ENCODE data around the gene MIS18BP1. TPM values are rescaled to one million over a fixed set of nuclear protein-coding genes. Genes with fewer than 3 reads are reported as not detected.

MIS18BP1 gene
- total and polyA plus RNA-seq, 2 of the 4 experiments (the other 2 are of a cell fraction): 10.6 to 18.6 TPM

- no peak for DNase-seq
- TF ChIP-seq, protein P1, sequence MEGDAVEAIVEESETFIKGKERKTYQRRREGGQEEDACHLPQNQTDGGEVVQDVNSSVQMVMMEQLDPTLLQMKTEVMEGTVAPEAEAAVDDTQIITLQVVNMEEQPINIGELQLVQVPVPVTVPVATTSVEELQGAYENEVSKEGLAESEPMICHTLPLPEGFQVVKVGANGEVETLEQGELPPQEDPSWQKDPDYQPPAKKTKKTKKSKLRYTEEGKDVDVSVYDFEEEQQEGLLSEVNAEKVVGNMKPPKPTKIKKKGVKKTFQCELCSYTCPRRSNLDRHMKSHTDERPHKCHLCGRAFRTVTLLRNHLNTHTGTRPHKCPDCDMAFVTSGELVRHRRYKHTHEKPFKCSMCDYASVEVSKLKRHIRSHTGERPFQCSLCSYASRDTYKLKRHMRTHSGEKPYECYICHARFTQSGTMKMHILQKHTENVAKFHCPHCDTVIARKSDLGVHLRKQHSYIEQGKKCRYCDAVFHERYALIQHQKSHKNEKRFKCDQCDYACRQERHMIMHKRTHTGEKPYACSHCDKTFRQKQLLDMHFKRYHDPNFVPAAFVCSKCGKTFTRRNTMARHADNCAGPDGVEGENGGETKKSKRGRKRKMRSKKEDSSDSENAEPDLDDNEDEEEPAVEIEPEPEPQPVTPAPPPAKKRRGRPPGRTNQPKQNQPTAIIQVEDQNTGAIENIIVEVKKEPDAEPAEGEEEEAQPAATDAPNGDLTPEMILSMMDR (conservative IDR thresholded peaks at IDR 0.05; ENCODE audit: low read depth, low read length): no peak
- TF ChIP-seq CEBPB (IDR thresholded peaks at IDR 0.05; ENCODE audit: low read depth, low read length) (no peak), MAFK (IDR thresholded peaks at IDR 0.05; ENCODE audit: low read depth, low read length) (no peak), RAD21 (IDR thresholded peaks at IDR 0.05; ENCODE audit: low read length) (no peak), CHD1 (IDR thresholded peaks at IDR 0.05; ENCODE audit: low read depth, low read length) (no peak)
- TF ChIP-seq, protein P2, sequence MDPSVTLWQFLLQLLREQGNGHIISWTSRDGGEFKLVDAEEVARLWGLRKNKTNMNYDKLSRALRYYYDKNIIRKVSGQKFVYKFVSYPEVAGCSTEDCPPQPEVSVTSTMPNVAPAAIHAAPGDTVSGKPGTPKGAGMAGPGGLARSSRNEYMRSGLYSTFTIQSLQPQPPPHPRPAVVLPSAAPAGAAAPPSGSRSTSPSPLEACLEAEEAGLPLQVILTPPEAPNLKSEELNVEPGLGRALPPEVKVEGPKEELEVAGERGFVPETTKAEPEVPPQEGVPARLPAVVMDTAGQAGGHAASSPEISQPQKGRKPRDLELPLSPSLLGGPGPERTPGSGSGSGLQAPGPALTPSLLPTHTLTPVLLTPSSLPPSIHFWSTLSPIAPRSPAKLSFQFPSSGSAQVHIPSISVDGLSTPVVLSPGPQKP (IDR thresholded peaks at IDR 0.05; ENCODE audit: borderline replicate concordance, low read depth, low read length): no peak
- H3K27me3 ChIP-seq (ENCODE audit: control insufficient read depth, insufficient read depth, low read length): no peaks in the 10 kb centered on the region
- ATAC-seq (ENCODE audit: low read depth): no peak
- no peak overlapping the region for H2BK5ac ChIP-seq (ENCODE audit: low read depth, low read length, poor library complexity, severe bottlenecking)
- H3K18ac ChIP-seq (ENCODE audit: low read depth, low read length): no peak overlapping the region
- no peak overlapping the region for H3K14ac ChIP-seq (replicated peaks; ENCODE audit: low read depth, low read length)
- no peaks in the 10 kb centered on the region for H3K9me1 ChIP-seq (ENCODE audit: insufficient read depth, low read length)
- peaks cover 6% of the 10 kb centered on the region for H3K36me3 ChIP-seq (ENCODE audit: control insufficient read depth, insufficient read depth, low read length)
- no peak overlapping the region for H3K56ac ChIP-seq (ENCODE audit: extremely low read depth, insufficient read depth, low read length)
- no peak overlapping the region for H4K91ac ChIP-seq (ENCODE audit: insufficient read depth, low read depth, low read length)
- dilution Hi-C loops (cut with HindIII; ENCODE audit: low sequenced_read_pairs, unreplicated experiment): no loop called here
- no peak overlapping the region for H4K5ac ChIP-seq (ENCODE audit: low read depth, low read length)
- H4K20me1 ChIP-seq (ENCODE audit: insufficient read depth, low read length): no peaks in the 10 kb centered on the region
- H3K4ac ChIP-seq (ENCODE audit: low read depth, low read length): no peak overlapping the region
- no peak overlapping the region for H2AFZ ChIP-seq (replicated peaks; ENCODE audit: low read length, poor library complexity)
- no peak overlapping the region for H2AK5ac ChIP-seq (ENCODE audit: low read depth, low read length)
- WGBS, 2 experiments (ENCODE audit: extremely low coverage in 2 of 2, insufficient read length in 1 of 2): no CpG with 5 or more reads among the region's 3 CpGs
- no peak overlapping the region for H2AK9ac ChIP-seq (replicated peaks; ENCODE audit: low read depth, low read length, poor library complexity)
- H2BK20ac ChIP-seq (ENCODE audit: low read depth, low read length): no peak overlapping the region
- no peak overlapping the region for H2BK120ac ChIP-seq (ENCODE audit: low read depth, low read length)
- in situ Hi-C loops (cut with MboI; ENCODE audit: low sequenced_read_pairs): no loop called here
- no peak overlapping the region for H3K4me2 ChIP-seq (ENCODE audit: low read depth, low read length)
- no peak overlapping the region for H3K4me3 ChIP-seq (ENCODE audit: insufficient read depth, low read depth, low read length)
- intact Hi-C loops (cut with micrococcal nuclease): no loop called here
- POLR2A ChIA-PET (ENCODE audit: unreplicated experiment): no interaction called here
- H3K27ac ChIP-seq (ENCODE audit: insufficient read depth, low read length): no peak overlapping the region
- CTCF ChIA-PET: no interaction called here
- no TSS peak for BruUV-seq (replicated peaks)
- H3K9ac ChIP-seq (ENCODE audit: low read depth, low read length): no peak overlapping the region
- H4K8ac ChIP-seq (ENCODE audit: low read depth in 2 of 2, low read length in 2 of 2): no peak overlapping the region
- no peak overlapping the region for H3K23ac ChIP-seq (ENCODE audit: low read depth, low read length)
- no peak overlapping the region for H2BK15ac ChIP-seq (ENCODE audit: low read depth, low read length)
- no peaks in the 10 kb centered on the region; a peak in 1 of 4 replicates for H3K79me1 ChIP-seq (ENCODE audit: low read depth in 1 of 2, low read length in 2 of 2)
- 0 out of 2 replicates have a peak, but pooled peaks cover 2% of the 10 kb centered on the region for H3K4me1 ChIP-seq (ENCODE audit: control insufficient read depth, insufficient read depth, low read length)
- no peaks in the 10 kb centered on the region for H3K9me3 ChIP-seq (ENCODE audit: control insufficient read depth, insufficient read depth, low read length)
Measured at GRCh38 chr14:45222485-45223262, 30.3 kb downstream of the MIS18BP1 start.
